OCI-LY7 (cell line): ENCODE results near the gene SOCS7.

Source experiments
- CTCF ChIP-seq: fragments of 200-600 bp; sonication (generic); conservative IDR thresholded peaks from 2 replicates; pipeline ENCODE4 v1.5.1; 2014; ENCODE audit warnings: mild to moderate bottlenecking, antibody characterized with exemption, low read length, moderate library complexity, mixed read lengths
- EZH2phosphoT487 ChIP-seq: fragments of 200-600 bp; sonication (generic); IDR thresholded peaks from 2 replicates; pipeline ENCODE4 v1.6.1; 2018; ENCODE audit warnings: low read depth, borderline replicate concordance, mild to moderate bottlenecking, mixed run types, antibody characterized with exemption, low read length, moderate library complexity, mixed read lengths

- no peak for TF ChIP-seq CTCF
- no peak for TF ChIP-seq EZH2phosphoT487
Observed at GRCh38 chr17:38317081-38317480, 34.6 kb upstream of the SOCS7 start.
